ENCODE data around the gene IFNAR1.
"Not testable (repeated sequence)": the region's sequence is repeated elsewhere in the genome, so short reads cannot be mapped to it uniquely, and the experiment has no call there.

Gene IFNAR1

DNA sequence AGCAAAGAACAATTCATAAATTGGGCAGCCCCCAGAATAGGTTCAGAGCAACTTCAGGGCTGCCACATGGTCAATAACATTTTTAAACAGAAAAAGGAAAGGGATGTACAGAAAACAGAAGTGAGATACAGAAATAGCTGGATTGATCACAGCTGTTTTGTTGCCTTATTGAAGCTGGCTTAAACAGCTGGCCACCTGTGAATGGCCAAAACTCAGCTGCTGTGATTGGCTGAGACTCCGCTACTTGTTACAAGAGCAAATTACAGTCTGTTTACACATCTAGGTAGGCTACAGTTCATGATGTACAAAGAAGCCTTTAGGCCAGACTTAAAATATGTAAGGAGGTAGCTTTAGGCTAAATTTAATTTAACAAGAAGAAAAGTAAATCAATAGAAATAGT, 11.6 kb upstream of the IFNAR1 start:
- TF ChIP-seq CTCF (IDR thresholded peaks at IDR 0.05; ENCODE audit: borderline replicate concordance, control extremely low read depth, extremely low read depth, insufficient read depth, missing control alignments) = no peak
- in situ Hi-C loops (cut with MboI; ENCODE audit: low sequenced_read_pairs, unreplicated experiment) = no loop called here
- DNase-seq (ENCODE audit: low spot score) = no peak

- no peak for TF ChIP-seq CTCF (IDR thresholded peaks at IDR 0.05; ENCODE audit: borderline replicate concordance, control extremely low read depth, extremely low read depth, insufficient read depth, missing control alignments)
- in situ Hi-C loops (cut with MboI; ENCODE audit: low sequenced_read_pairs, unreplicated experiment) = no loop called here
- no peak for DNase-seq (ENCODE audit: low spot score)
These were observed 11.2 kb upstream of the IFNAR1 start for GRCh38 chr21:33313611-33314010.

- in situ Hi-C loops (cut with MboI; ENCODE audit: low sequenced_read_pairs, unreplicated experiment) = no loop called here
These were observed 10.7 kb upstream of the IFNAR1 start for GRCh38 chr21:33314111-33314510.

GRCh38 chr21:33315946-33316710, 8.6 kb upstream of the IFNAR1 start:
- no peak for TF ChIP-seq CTCF (IDR thresholded peaks at IDR 0.05; ENCODE audit: borderline replicate concordance, control extremely low read depth, extremely low read depth, insufficient read depth, missing control alignments)
- DNase-seq (ENCODE audit: low spot score) = no peak
- in situ Hi-C loops (cut with MboI; ENCODE audit: low sequenced_read_pairs, unreplicated experiment) = no loop called here

More at GRCh38 chr21:33314111-33314510, 10.7 kb upstream of the IFNAR1 start:
- no peak for DNase-seq (ENCODE audit: low spot score)
- TF ChIP-seq CTCF (IDR thresholded peaks at IDR 0.05; ENCODE audit: borderline replicate concordance, control extremely low read depth, extremely low read depth, insufficient read depth, missing control alignments) = no peak

DNA sequence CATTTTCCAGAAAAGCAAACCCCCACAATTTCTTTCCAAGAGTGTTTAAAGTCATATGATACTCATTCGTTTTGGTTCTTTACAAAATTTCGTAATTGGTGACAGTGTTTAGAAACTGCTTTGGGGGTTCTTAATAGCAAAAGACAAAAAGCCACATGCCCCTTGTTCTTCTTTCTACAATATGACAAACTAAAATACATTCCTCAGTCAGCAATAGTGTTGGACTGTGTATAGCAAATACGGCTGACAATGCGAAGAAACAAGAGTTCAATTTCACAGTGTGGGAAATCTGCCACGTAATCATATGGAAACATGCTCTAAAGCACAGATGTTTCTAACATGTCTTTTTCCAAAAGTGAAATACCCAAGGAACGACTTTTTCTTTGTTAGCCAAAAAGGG, 7.6 kb upstream of the IFNAR1 start:
- no peak for DNase-seq (ENCODE audit: low spot score)
- in situ Hi-C loops (cut with MboI; ENCODE audit: low sequenced_read_pairs, unreplicated experiment) = no loop called here
- TF ChIP-seq CTCF (IDR thresholded peaks at IDR 0.05; ENCODE audit: borderline replicate concordance, control extremely low read depth, extremely low read depth, insufficient read depth, missing control alignments) = no peak

DNA sequence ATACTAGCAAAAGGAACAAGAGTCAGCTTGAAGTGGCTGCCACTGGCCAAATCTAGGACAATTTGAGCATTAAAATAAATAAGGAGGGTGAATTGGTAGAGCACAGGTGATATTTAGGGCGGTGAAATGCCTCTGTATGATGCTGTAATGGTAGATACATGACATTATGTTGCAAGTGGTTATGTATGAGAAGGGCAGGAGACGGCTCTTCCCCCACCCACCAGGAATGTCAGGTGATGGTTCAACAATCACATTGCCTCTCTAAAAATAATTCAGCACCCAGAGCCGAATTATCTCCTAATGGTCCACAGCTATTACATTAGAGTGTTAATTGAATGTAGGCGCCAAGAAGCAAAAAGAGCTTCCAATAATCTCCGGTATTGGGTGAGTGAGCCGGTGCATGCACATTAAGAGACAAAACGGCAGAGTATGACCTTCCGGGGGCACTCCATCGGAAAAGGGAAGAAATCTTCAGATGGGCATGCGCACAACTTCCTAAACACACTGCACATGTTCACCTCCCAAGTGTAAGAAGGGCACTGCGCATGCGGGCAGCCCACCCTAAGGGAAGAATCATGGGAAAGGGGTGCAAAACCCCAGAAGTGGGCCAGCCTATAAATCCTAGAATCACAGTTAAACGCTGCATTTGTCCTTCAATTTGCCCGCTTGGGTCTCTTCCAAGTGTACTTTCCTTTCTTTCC, 6.8 kb upstream of the IFNAR1 start:
- TF ChIP-seq CTCF (IDR thresholded peaks at IDR 0.05; ENCODE audit: borderline replicate concordance, control extremely low read depth, extremely low read depth, insufficient read depth, missing control alignments) = no peak
- DNase-seq (ENCODE audit: low spot score) = no peak
- in situ Hi-C loops (cut with MboI; ENCODE audit: low sequenced_read_pairs, unreplicated experiment) = no loop called here

GRCh38 chr21:33321005-33321404, 3.8 kb upstream of the IFNAR1 start:
- DNase-seq (ENCODE audit: low spot score); in situ Hi-C loops (cut with MboI; ENCODE audit: low sequenced_read_pairs, unreplicated experiment): not testable (repeated sequence)

- DNase-seq (ENCODE audit: low spot score); in situ Hi-C loops (cut with MboI; ENCODE audit: low sequenced_read_pairs, unreplicated experiment): not testable (repeated sequence)
These were observed 1.2 kb upstream of the IFNAR1 start for GRCh38 chr21:33323610-33324009.
